ENCODE results near the gene SLC9A7. TPM values are rescaled to one million over a fixed set of nuclear protein-coding genes. Genes with fewer than 3 reads are reported as not detected.

SLC9A7 gene
- total and polyA plus RNA-seq, 4 experiments from 2014 or later: 0.42 to 3.5 (median 2.0) TPM

DNA sequence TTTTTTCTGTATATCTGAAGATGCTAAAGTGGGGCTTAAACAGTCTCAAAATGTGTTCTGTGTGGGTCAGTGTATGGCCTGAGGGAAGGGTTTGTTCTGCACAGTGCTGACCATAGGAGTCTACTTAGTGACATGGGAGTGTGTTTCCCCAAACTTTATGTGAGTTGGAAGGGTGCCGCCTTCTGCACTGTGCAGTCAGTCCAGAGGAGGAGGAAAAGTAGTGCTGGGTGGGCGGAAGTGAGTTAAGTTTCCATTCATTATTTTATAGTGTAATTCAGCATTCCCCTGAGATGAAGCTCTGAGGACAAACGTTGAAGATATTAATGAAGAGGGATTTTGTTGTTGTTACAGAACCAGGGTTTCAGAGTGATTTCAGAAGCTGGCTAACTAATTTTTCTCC, 182.5 kb downstream of the SLC9A7 start:
- Histone ChIP-seq H3K27me3 (ENCODE audit: insufficient read depth, low read length) (no peaks in the 10 kb centered on the region), H3K9me3 (ENCODE audit: control insufficient read depth in 1 of 2, low read length in 2 of 2) (no peaks in the 10 kb centered on the region), H3K36me3 (ENCODE audit: insufficient read depth, low read length) (no peaks in the 10 kb centered on the region), H3K4me1 (ENCODE audit: insufficient read depth, low read length) (peaks cover 59% of the 10 kb centered on the region), H3K4me3 (ENCODE audit: low read length in 2 of 2) (peak overlapping the region; percentile 65 to 69), H3K27ac (ENCODE audit: low read depth, low read length) (no peak overlapping the region)
- intact Hi-C loops (cut with micrococcal nuclease): no loop called here
- peak overlapping the region in 6 of 7 donors; percentile 6 to 74 (median 43) for H3K27ac Mint-ChIP-seq
- DNase-seq: no peak
- ChIA-PET POLR2A (ENCODE audit: partially characterized antibody) (interaction anchor here (1.0 to 7.0 kb wide), 3 partner anchors 8 to 35 kb away, joined by 3 to 83 read pairs (median 20); no protein-coding TSS in a partner anchor), CTCF (ENCODE audit: partially characterized antibody) (interaction anchor here (0.6 to 7.3 kb wide), 5 partner anchors 12 to 110 kb away, joined by 3 to 39 read pairs (median 7); no protein-coding TSS in a partner anchor)
- peak overlapping the region; percentile 76 to 91 (median 86) for H3K4me3 Mint-ChIP-seq
- peaks cover 31 to 67% (median 44%) of the 10 kb centered on the region in 4 donors for H3K4me1 Mint-ChIP-seq
- H3K9me3 Mint-ChIP-seq: peaks cover 0 to 2% (median 0%) of the 10 kb centered on the region in 8 donors
- H3K36me3 Mint-ChIP-seq: peaks cover 0 to 15% of the 10 kb centered on the region in 2 donors
- no peaks in the 10 kb centered on the region for H3K27me3 Mint-ChIP-seq

- CTCF ChIA-PET (ENCODE audit: partially characterized antibody): interaction anchor here (0.6 to 7.3 kb wide), 4 partner anchors 12 to 111 kb away, joined by 3 to 39 read pairs (median 8); no protein-coding TSS in a partner anchor
- H3K36me3 ChIP-seq (ENCODE audit: insufficient read depth, low read length): no peaks in the 10 kb centered on the region
- peaks cover 0 to 15% of the 10 kb centered on the region in 2 donors for H3K36me3 Mint-ChIP-seq
- no peaks in the 10 kb centered on the region for H3K9me3 ChIP-seq (ENCODE audit: control insufficient read depth in 1 of 2, low read length in 2 of 2)
- peak in 1 of 5 donors; percentile 40 for DNase-seq
- peaks cover 31 to 67% (median 44%) of the 10 kb centered on the region in 4 donors for H3K4me1 Mint-ChIP-seq
- intact Hi-C loops (cut with micrococcal nuclease): no loop called here
- peaks cover 0 to 2% (median 0%) of the 10 kb centered on the region in 8 donors for H3K9me3 Mint-ChIP-seq
- POLR2A ChIA-PET (ENCODE audit: partially characterized antibody): interaction anchor here (1.0 to 7.0 kb wide), 3 partner anchors 9 to 35 kb away, joined by 3 to 83 read pairs (median 20); no protein-coding TSS in a partner anchor
- H3K27ac Mint-ChIP-seq: peak overlapping the region in 5 of 7 donors; percentile 6 to 81 (median 62)
- H3K27ac ChIP-seq (ENCODE audit: low read depth, low read length): peak overlapping the region; percentile 9
- no peaks in the 10 kb centered on the region for H3K27me3 Mint-ChIP-seq
- peaks cover 62% of the 10 kb centered on the region for H3K4me1 ChIP-seq (ENCODE audit: insufficient read depth, low read length)
- H3K4me3 Mint-ChIP-seq: peak overlapping the region; percentile 76 to 91 (median 86)
- no peaks in the 10 kb centered on the region for H3K27me3 ChIP-seq (ENCODE audit: insufficient read depth, low read length)
- peak overlapping the region; percentile 65 to 69 for H3K4me3 ChIP-seq (ENCODE audit: low read length in 2 of 2)
These were observed 182.9 kb downstream of the SLC9A7 start for GRCh38 chrX:46575991-46576392.

GRCh38 chrX:46575586-46575985, 183.3 kb downstream of the SLC9A7 start:
- DNase-seq: no peak
- no peaks in the 10 kb centered on the region for H3K36me3 ChIP-seq (ENCODE audit: insufficient read depth, low read length)
- H3K4me1 Mint-ChIP-seq: peaks cover 31 to 64% (median 43%) of the 10 kb centered on the region in 4 donors
- H3K27me3 ChIP-seq (ENCODE audit: insufficient read depth, low read length): no peaks in the 10 kb centered on the region
- peaks cover 0 to 2% (median 0%) of the 10 kb centered on the region in 8 donors for H3K9me3 Mint-ChIP-seq
- H3K27ac ChIP-seq (ENCODE audit: low read depth, low read length): peak overlapping the region; percentile 60
- H3K9me3 ChIP-seq (ENCODE audit: control insufficient read depth in 1 of 2, low read length in 2 of 2): no peaks in the 10 kb centered on the region
- intact Hi-C loops (cut with micrococcal nuclease): no loop called here
- H3K4me1 ChIP-seq (ENCODE audit: insufficient read depth, low read length): peaks cover 60% of the 10 kb centered on the region
- peaks cover 0 to 15% of the 10 kb centered on the region in 2 donors for H3K36me3 Mint-ChIP-seq
- peak overlapping the region; percentile 76 to 91 (median 86) for H3K4me3 Mint-ChIP-seq
- peak overlapping the region in 6 of 7 donors; percentile 6 to 81 (median 76) for H3K27ac Mint-ChIP-seq
- H3K27me3 Mint-ChIP-seq: no peaks in the 10 kb centered on the region
- CTCF ChIA-PET (ENCODE audit: partially characterized antibody): interaction anchor here (1.0 to 7.3 kb wide), 4 partner anchors 13 to 112 kb away, joined by 3 to 39 read pairs (median 8); no protein-coding TSS in a partner anchor
- POLR2A ChIA-PET (ENCODE audit: partially characterized antibody): interaction anchor here (1.0 to 7.0 kb wide), 5 partner anchors 9 to 67 kb away, joined by 3 to 83 read pairs (median 11); no protein-coding TSS in a partner anchor
- H3K4me3 ChIP-seq (ENCODE audit: low read length in 2 of 2): peak overlapping the region; percentile 65 to 69

- Mint-ChIP-seq H3K4me1 (peaks cover 30 to 58% (median 40%) of the 10 kb centered on the region in 4 donors), H3K27me3 (no peaks in the 10 kb centered on the region), H3K27ac (peak overlapping the region in 4 of 7 donors; percentile 68 to 85 (median 70)), H3K9me3 (peaks cover 0 to 2% (median 0%) of the 10 kb centered on the region in 8 donors), H3K4me3 (peak overlapping the region; percentile 61 to 91 (median 82)), H3K36me3 (peaks cover 0 to 12% of the 10 kb centered on the region in 2 donors)
- peaks cover 55% of the 10 kb centered on the region for H3K4me1 ChIP-seq (ENCODE audit: insufficient read depth, low read length)
- H3K4me3 ChIP-seq (ENCODE audit: low read length in 2 of 2): peak overlapping the region; percentile 65 to 69
- POLR2A ChIA-PET (ENCODE audit: partially characterized antibody): interaction anchor here (1.0 to 7.0 kb wide), 6 partner anchors 8 to 67 kb away, joined by 3 to 83 read pairs (median 8); no protein-coding TSS in a partner anchor
- no peaks in the 10 kb centered on the region for H3K36me3 ChIP-seq (ENCODE audit: insufficient read depth, low read length)
- peak; percentile 43 to 65 (median 53) for DNase-seq
- intact Hi-C loops (cut with micrococcal nuclease): no loop called here
- no peaks in the 10 kb centered on the region for H3K27me3 ChIP-seq (ENCODE audit: insufficient read depth, low read length)
- H3K27ac ChIP-seq (ENCODE audit: low read depth, low read length): peak overlapping the region; percentile 60
- CTCF ChIA-PET (ENCODE audit: partially characterized antibody): interaction anchor here (1.2 to 7.3 kb wide), 3 partner anchors 13 to 112 kb away, joined by 4 to 39 read pairs (median 13); no protein-coding TSS in a partner anchor
- H3K9me3 ChIP-seq (ENCODE audit: control insufficient read depth in 1 of 2, low read length in 2 of 2): no peaks in the 10 kb centered on the region
These were observed 184.0 kb downstream of the SLC9A7 start for GRCh38 chrX:46574774-46575381.

- H3K4me3 ChIP-seq (ENCODE audit: low read length in 2 of 2): peak overlapping the region in 1 of 2 donors; percentile 69
- CTCF ChIA-PET (ENCODE audit: partially characterized antibody): interaction anchor here (1.2 to 7.3 kb wide), 3 partner anchors 14 to 113 kb away, joined by 4 to 39 read pairs (median 13); no protein-coding TSS in a partner anchor
These were observed 184.8 kb downstream of the SLC9A7 start for GRCh38 chrX:46573892-46574773.

GRCh38 chrX:46573331-46573891, 185.5 kb downstream of the SLC9A7 start, which contains the start of gene CHST7:
Gene CHST7 (plus strand): TSS chrX:46573765. CDS start chrX:46573932, 167 bp downstream.
- peak within 1 kb of the TSS; percentile 61 to 91 (median 79) for H3K4me3 Mint-ChIP-seq

More at GRCh38 chrX:46573892-46574773, 184.8 kb downstream of the SLC9A7 start:
- Mint-ChIP-seq H3K4me1 (peaks cover 24 to 51% (median 34%) of the 10 kb centered on the region in 4 donors), H3K4me3 (peak overlapping the region; percentile 61 to 91 (median 79)), H3K27me3 (no peaks in the 10 kb centered on the region), H3K36me3 (peaks cover 0 to 7% of the 10 kb centered on the region in 2 donors), H3K9me3 (peaks cover 0 to 2% (median 0%) of the 10 kb centered on the region in 8 donors), H3K27ac (peak overlapping the region; percentile 48 to 89 (median 80))
- Histone ChIP-seq H3K27ac (ENCODE audit: low read depth, low read length) (peak overlapping the region; percentile 65), H3K4me1 (ENCODE audit: insufficient read depth, low read length) (peaks cover 49% of the 10 kb centered on the region), H3K36me3 (ENCODE audit: insufficient read depth, low read length) (no peaks in the 10 kb centered on the region), H3K9me3 (ENCODE audit: control insufficient read depth in 1 of 2, low read length in 2 of 2) (no peaks in the 10 kb centered on the region), H3K27me3 (ENCODE audit: insufficient read depth, low read length) (no peaks in the 10 kb centered on the region)
- POLR2A ChIA-PET (ENCODE audit: partially characterized antibody): interaction anchor here (0.8 to 7.0 kb wide), 7 partner anchors 9 to 68 kb away, joined by 3 to 83 read pairs (median 4); no protein-coding TSS in a partner anchor
- intact Hi-C loops (cut with micrococcal nuclease): loop anchor here (1.0 to 2.0 kb wide), 5 partner anchors 14 to 112 kb away; partner anchors contain the start of gene ZNF674
- peak; percentile 74 to 91 (median 83) for DNase-seq

More at GRCh38 chrX:46573331-46573891, 185.5 kb downstream of the SLC9A7 start, which contains the start of gene CHST7:
- no peaks in the 10 kb centered on the region for H3K27me3 Mint-ChIP-seq
- H3K4me1 Mint-ChIP-seq: peaks cover 21 to 44% (median 33%) of the 10 kb centered on the region in 4 donors
- intact Hi-C loops (cut with micrococcal nuclease): loop anchor here (1.0 to 2.0 kb wide), 5 partner anchors 15 to 113 kb away; partner anchors contain the start of gene ZNF674
- H3K27ac ChIP-seq (ENCODE audit: low read depth, low read length): peak within 1 kb of the TSS; percentile 65
- no peaks in the 10 kb centered on the region for H3K9me3 Mint-ChIP-seq
- H3K4me3 ChIP-seq (ENCODE audit: low read length in 2 of 2): peak within 1 kb of the TSS; percentile 14 to 69
- H3K27ac Mint-ChIP-seq: peak within 1 kb of the TSS; percentile 75 to 89 (median 85)
- POLR2A ChIA-PET (ENCODE audit: partially characterized antibody): interaction anchor here (0.8 to 7.0 kb wide), 11 partner anchors 13 to 69 kb away, joined by 3 to 83 read pairs (median 5); no protein-coding TSS in a partner anchor
- peaks cover 0 to 7% of the 10 kb centered on the region in 2 donors for H3K36me3 Mint-ChIP-seq
- H3K9me3 ChIP-seq (ENCODE audit: control insufficient read depth in 1 of 2, low read length in 2 of 2): no peaks in the 10 kb centered on the region
- CTCF ChIA-PET (ENCODE audit: partially characterized antibody): interaction anchor here (0.8 to 2.4 kb wide), 9 partner anchors 13 to 94 kb away, joined by 3 to 32 read pairs (median 5); no protein-coding TSS in a partner anchor
- DNase-seq: peak; percentile 50 to 70 (median 57)
- peaks cover 42% of the 10 kb centered on the region for H3K4me1 ChIP-seq (ENCODE audit: insufficient read depth, low read length)
- H3K36me3 ChIP-seq (ENCODE audit: insufficient read depth, low read length): no peaks in the 10 kb centered on the region
- no peaks in the 10 kb centered on the region for H3K27me3 ChIP-seq (ENCODE audit: insufficient read depth, low read length)
